ENCODE data around the gene RACGAP1.

- TF ChIP-seq CTCF (IDR thresholded peaks at IDR 0.05) (no peak), POLR2A (IDR thresholded peaks at IDR 0.05) (no peak)
Measured at GRCh38 chr12:50072198-50072907, 47.1 kb upstream of the RACGAP1 start.

Data from testis (tissue), 2 donors.